Fibroblast of lung (primary cell): ENCODE results near the gene KRTAP16-1. TPM values are rescaled to one million over a fixed set of nuclear protein-coding genes. Genes with fewer than 3 reads are reported as not detected.

Source experiments
- DNase-seq, 2 donors: peaks; one replicate each; pipeline versions ENCODE4 v3.0.0 to v3.0.0-alpha.2; 2010; ENCODE audit warnings: low read depth in 2 of 2
- H2AFZ ChIP-seq: 2 replicates; pipeline ENCODE4 v1.5.1; 2012; ENCODE audit warnings: low read length, control low read depth, inconsistent platforms
- H3K27ac ChIP-seq: 2 replicates; pipeline ENCODE4 v1.5.1; 2011; ENCODE audit warnings: low read length, control low read depth; ENCODE audit not compliant: insufficient read depth
- H3K27me3 ChIP-seq: 2 replicates; pipeline ENCODE4 v1.5.1; 2011; ENCODE audit warnings: mild to moderate bottlenecking, low read length; ENCODE audit not compliant: control insufficient read depth, insufficient read depth
- H3K36me3 ChIP-seq: 2 replicates; pipeline ENCODE4 v1.5.1; 2011; ENCODE audit warnings: low read length; ENCODE audit not compliant: control insufficient read depth, insufficient read depth
- H3K4me1 ChIP-seq: 2 replicates; pipeline ENCODE4 v1.5.1; 2011; ENCODE audit warnings: low read length; ENCODE audit not compliant: control insufficient read depth, insufficient read depth; ENCODE audit errors: extremely low read depth
- H3K4me2 ChIP-seq: 2 replicates; pipeline ENCODE4 v1.5.1; 2011; ENCODE audit warnings: low read length, control low read depth; ENCODE audit not compliant: insufficient read depth; ENCODE audit errors: extremely low read depth
- H3K4me3 ChIP-seq, 4 experiments: fragments of 200-600 bp in 1 of 4; sonication (generic) in 1 of 4; replicated peaks in 1 of 4; 2 replicates each; pipeline ENCODE4 v1.5.1; 2011 to 2016; ENCODE audit warnings: low read length in 4 of 4, low read depth in 3 of 4, mild to moderate bottlenecking in 3 of 4, control low read depth in 2 of 4, inconsistent platforms in 1 of 4, mixed read lengths in 1 of 4; ENCODE audit not compliant: insufficient read depth in 1 of 4; ENCODE audit errors: control extremely low read depth in 1 of 4
- H3K79me2 ChIP-seq: 2 replicates; pipeline ENCODE4 v1.5.1; 2012; ENCODE audit warnings: mild to moderate bottlenecking, low read length, inconsistent platforms; ENCODE audit not compliant: control insufficient read depth, insufficient read depth
- H3K9ac ChIP-seq: 2 replicates; pipeline ENCODE4 v1.5.1; 2011; ENCODE audit warnings: mild to moderate bottlenecking, low read length, control low read depth; ENCODE audit not compliant: insufficient read depth
- H3K9me3 ChIP-seq: 2 replicates; pipeline ENCODE4 v1.5.1; 2012; ENCODE audit warnings: low read depth, low read length; ENCODE audit not compliant: control insufficient read depth, insufficient read depth
- H4K20me1 ChIP-seq: 2 replicates; pipeline ENCODE4 v1.5.1; 2011; ENCODE audit warnings: low read length; ENCODE audit not compliant: control insufficient read depth, insufficient read depth; ENCODE audit errors: extremely low read depth
- EZH2 ChIP-seq: IDR thresholded peaks from 2 replicates; pipeline ENCODE4 v1.5.1; 2012; ENCODE audit warnings: low read length, control low read depth, mild to moderate bottlenecking; ENCODE audit errors: missing control alignments
- polyA plus RNA-seq, 2 donors: library from polyadenylated mRNA; depleted of rRNA in 1 of 2; stranded (reverse) in 1 of 2; unstranded in 1 of 2; fragments of >200 nt; gene quantifications; 2 replicates each; pipeline ENCODE4 v1.2.1, GENCODE V29; 2011 to 2012; ENCODE audit warnings: missing spikeins in 1 of 2
- total RNA-seq: library from RNA; depleted of rRNA; stranded (reverse); fragments of >200 nt; gene quantifications from 2 replicates; pipeline ENCODE4 v1.2.1, GENCODE V29; 2014
- TF ChIP-seq, protein P1 (sequence below), 2 donors: IDR thresholded peaks in 1 of 2; conservative IDR thresholded peaks in 1 of 2; 1 replicate in 1 of 2; 2 replicates in 1 of 2; pipeline ENCODE4 v1.5.1; 2011 to 2012; ENCODE audit warnings: low read length in 2 of 2, control low read depth in 1 of 2, inconsistent platforms in 1 of 2, low read depth in 1 of 2, mild to moderate bottlenecking in 1 of 2

Gene KRTAP16-1
- total and polyA plus RNA-seq, 2 donors (not counting 1 experiment from before 2014, with no cell fraction given) = not detected

DNA sequence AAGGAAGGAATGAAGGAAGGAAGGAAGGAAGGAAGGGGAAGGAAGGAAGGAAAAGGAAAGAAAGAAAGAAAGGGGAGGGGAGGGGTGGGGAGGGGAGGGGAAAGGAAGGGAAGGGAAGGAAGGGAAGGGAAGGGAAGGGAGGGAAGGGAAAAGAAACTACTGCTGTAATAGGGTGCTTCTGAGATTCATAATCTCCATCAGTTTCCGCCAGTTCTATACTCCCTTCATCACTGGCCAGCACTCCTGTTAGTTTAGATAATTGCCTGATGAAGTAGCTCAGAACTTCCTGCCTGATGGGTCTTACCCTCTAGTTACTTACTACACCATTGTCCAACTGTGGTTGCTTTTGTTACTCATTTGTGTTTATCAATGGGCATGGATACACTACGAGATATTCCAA is 45.9 kb downstream of the KRTAP16-1 start:
- H2AFZ ChIP-seq = no peak overlapping the region
- H3K79me2 ChIP-seq = no peaks in the 10 kb centered on the region
- H4K20me1 ChIP-seq = no peaks in the 10 kb centered on the region
- no peak overlapping the region for H3K4me3 ChIP-seq
- no peak for DNase-seq
- no peak overlapping the region for H3K4me2 ChIP-seq
- TF ChIP-seq, protein P1, sequence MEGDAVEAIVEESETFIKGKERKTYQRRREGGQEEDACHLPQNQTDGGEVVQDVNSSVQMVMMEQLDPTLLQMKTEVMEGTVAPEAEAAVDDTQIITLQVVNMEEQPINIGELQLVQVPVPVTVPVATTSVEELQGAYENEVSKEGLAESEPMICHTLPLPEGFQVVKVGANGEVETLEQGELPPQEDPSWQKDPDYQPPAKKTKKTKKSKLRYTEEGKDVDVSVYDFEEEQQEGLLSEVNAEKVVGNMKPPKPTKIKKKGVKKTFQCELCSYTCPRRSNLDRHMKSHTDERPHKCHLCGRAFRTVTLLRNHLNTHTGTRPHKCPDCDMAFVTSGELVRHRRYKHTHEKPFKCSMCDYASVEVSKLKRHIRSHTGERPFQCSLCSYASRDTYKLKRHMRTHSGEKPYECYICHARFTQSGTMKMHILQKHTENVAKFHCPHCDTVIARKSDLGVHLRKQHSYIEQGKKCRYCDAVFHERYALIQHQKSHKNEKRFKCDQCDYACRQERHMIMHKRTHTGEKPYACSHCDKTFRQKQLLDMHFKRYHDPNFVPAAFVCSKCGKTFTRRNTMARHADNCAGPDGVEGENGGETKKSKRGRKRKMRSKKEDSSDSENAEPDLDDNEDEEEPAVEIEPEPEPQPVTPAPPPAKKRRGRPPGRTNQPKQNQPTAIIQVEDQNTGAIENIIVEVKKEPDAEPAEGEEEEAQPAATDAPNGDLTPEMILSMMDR (conservative IDR thresholded peaks at IDR 0.05 in 1 of 2, IDR thresholded peaks at IDR 0.05 in 1 of 2; ENCODE audit: low read depth in 1 of 2, low read length in 2 of 2) = no peak
- no peak for TF ChIP-seq EZH2
- H3K9ac ChIP-seq = no peak overlapping the region
- no peak overlapping the region for H3K27ac ChIP-seq
- no peaks in the 10 kb centered on the region for H3K9me3 ChIP-seq
- peaks cover 3% of the 10 kb centered on the region for H3K27me3 ChIP-seq
- H3K36me3 ChIP-seq = no peaks in the 10 kb centered on the region
- no peaks in the 10 kb centered on the region for H3K4me1 ChIP-seq

DNA sequence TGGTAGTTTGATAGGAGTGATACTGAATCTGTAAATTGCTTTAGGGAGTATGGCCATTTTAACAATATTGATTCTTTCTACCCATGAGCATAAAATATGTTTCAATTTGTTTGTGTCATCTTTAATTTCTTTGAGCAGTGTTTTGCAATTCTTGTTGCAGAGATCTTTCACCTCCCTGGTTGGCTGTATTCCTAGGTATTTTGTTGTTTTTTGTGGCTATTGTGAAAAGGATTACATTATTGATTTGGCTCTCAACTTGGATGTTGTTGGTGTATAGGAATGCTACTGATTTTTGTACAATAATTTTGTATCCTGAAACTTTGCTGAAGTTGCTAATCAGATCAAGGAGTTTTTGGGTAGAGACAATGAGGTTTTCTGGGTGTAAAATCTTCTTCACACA is 50.7 kb downstream of the KRTAP16-1 start:
- no peak overlapping the region for H3K9ac ChIP-seq
- no peak for TF ChIP-seq EZH2
- TF ChIP-seq, protein P1 (conservative IDR thresholded peaks at IDR 0.05 in 1 of 2, IDR thresholded peaks at IDR 0.05 in 1 of 2; ENCODE audit: low read depth in 1 of 2, low read length in 2 of 2) = no peak
- no peaks in the 10 kb centered on the region for H3K27me3 ChIP-seq
- no peaks in the 10 kb centered on the region for H3K36me3 ChIP-seq
- H3K4me3 ChIP-seq = no peak overlapping the region
- H3K79me2 ChIP-seq = no peaks in the 10 kb centered on the region
- no peaks in the 10 kb centered on the region for H4K20me1 ChIP-seq
- DNase-seq = no peak
- no peak overlapping the region for H2AFZ ChIP-seq
- H3K4me1 ChIP-seq = no peaks in the 10 kb centered on the region
- H3K4me2 ChIP-seq = no peak overlapping the region
- H3K9me3 ChIP-seq = no peaks in the 10 kb centered on the region
- H3K27ac ChIP-seq = no peak overlapping the region

Other genes with a start within 250 kb of the KRTAP16-1 start
Only the 30 nearest of the 36 such genes appear.
- not detected in 2 replicates for gene KRTAP4-16, start 207.1 kb downstream of the KRTAP16-1 start, total RNA-seq
- not detected in 2 replicates for gene KRTAP4-16, start 207.1 kb downstream of the KRTAP16-1 start, polyA plus RNA-seq
- not detected in 2 replicates for gene KRTAP4-9, start 203.9 kb downstream of the KRTAP16-1 start, total RNA-seq
- not detected in 2 replicates for gene KRTAP4-9, start 203.9 kb downstream of the KRTAP16-1 start, polyA plus RNA-seq
- not detected in 2 replicates for gene KRTAP4-11, start 190.9 kb downstream of the KRTAP16-1 start, total RNA-seq
- not detected in 2 replicates for gene KRTAP4-11, start 190.9 kb downstream of the KRTAP16-1 start, polyA plus RNA-seq
- not detected in 2 replicates for gene KRTAP4-12, start 185.1 kb downstream of the KRTAP16-1 start, total RNA-seq
- gene KRTAP4-12, start 185.1 kb downstream of the KRTAP16-1 start, polyA plus RNA-seq = 0.23 TPM in 1 of 2 replicates, not detected in the other
- not detected in 2 replicates for gene KRTAP4-6, start 168.8 kb downstream of the KRTAP16-1 start, total RNA-seq
- gene KRTAP4-6, start 168.8 kb downstream of the KRTAP16-1 start, polyA plus RNA-seq = not detected in 2 replicates
- gene KRTAP4-5, start 159.5 kb downstream of the KRTAP16-1 start, total RNA-seq = not detected in 2 replicates
- gene KRTAP4-5, start 159.5 kb downstream of the KRTAP16-1 start, polyA plus RNA-seq = not detected in 2 replicates
- not detected in 2 replicates for gene KRTAP4-4, start 148.6 kb downstream of the KRTAP16-1 start, total RNA-seq
- gene KRTAP4-4, start 148.6 kb downstream of the KRTAP16-1 start, polyA plus RNA-seq = not detected in 2 replicates
- not detected in 2 replicates for gene KRTAP4-3, start 141.1 kb downstream of the KRTAP16-1 start, total RNA-seq
- not detected in 2 replicates for gene KRTAP4-3, start 141.1 kb downstream of the KRTAP16-1 start, polyA plus RNA-seq
- gene KRTAP4-2, start 131.1 kb downstream of the KRTAP16-1 start, total RNA-seq = not detected in 2 replicates
- not detected in 2 replicates for gene KRTAP4-2, start 131.1 kb downstream of the KRTAP16-1 start, polyA plus RNA-seq
- not detected in 2 replicates for gene KRTAP4-1, start 124.4 kb downstream of the KRTAP16-1 start, total RNA-seq
- gene KRTAP4-1, start 124.4 kb downstream of the KRTAP16-1 start, polyA plus RNA-seq = not detected in 2 replicates
- not detected in 2 replicates for gene KRTAP9-1, start 119.4 kb downstream of the KRTAP16-1 start, total RNA-seq
- not detected in 2 replicates for gene KRTAP9-1, start 119.4 kb downstream of the KRTAP16-1 start, polyA plus RNA-seq
- not detected in 2 replicates for gene KRTAP9-2, start 82.7 kb downstream of the KRTAP16-1 start, total RNA-seq
- not detected in 2 replicates for gene KRTAP9-2, start 82.7 kb downstream of the KRTAP16-1 start, polyA plus RNA-seq
- not detected in 2 replicates for gene KRTAP9-3, start 76.9 kb downstream of the KRTAP16-1 start, total RNA-seq
- gene KRTAP9-3, start 76.9 kb downstream of the KRTAP16-1 start, polyA plus RNA-seq = not detected in 2 replicates
- not detected in 2 replicates for gene KRTAP9-8, start 71.3 kb downstream of the KRTAP16-1 start, total RNA-seq
- gene KRTAP9-8, start 71.3 kb downstream of the KRTAP16-1 start, polyA plus RNA-seq = not detected in 2 replicates
- not detected in 2 replicates for gene KRTAP9-4, start 59.6 kb downstream of the KRTAP16-1 start, total RNA-seq
- not detected in 2 replicates for gene KRTAP9-4, start 59.6 kb downstream of the KRTAP16-1 start, polyA plus RNA-seq
- not detected in 2 replicates for gene KRTAP9-9, start 53.9 kb downstream of the KRTAP16-1 start, total RNA-seq
- not detected in 2 replicates for gene KRTAP9-9, start 53.9 kb downstream of the KRTAP16-1 start, polyA plus RNA-seq
- not detected in 2 replicates for gene KRTAP9-6, start 43.9 kb downstream of the KRTAP16-1 start, total RNA-seq
- not detected in 2 replicates for gene KRTAP9-6, start 43.9 kb downstream of the KRTAP16-1 start, polyA plus RNA-seq
- not detected in 2 replicates for gene KRTAP9-7, start 33.6 kb downstream of the KRTAP16-1 start, total RNA-seq
- gene KRTAP9-7, start 33.6 kb downstream of the KRTAP16-1 start, polyA plus RNA-seq = not detected in 2 replicates
- gene KRTAP29-1, start 6.5 kb downstream of the KRTAP16-1 start, total RNA-seq = not detected in 2 replicates
- gene KRTAP29-1, start 6.5 kb downstream of the KRTAP16-1 start, polyA plus RNA-seq = not detected in 2 replicates
- gene KRTAP17-1, start 6.4 kb upstream of the KRTAP16-1 start, total RNA-seq = not detected in 2 replicates
- gene KRTAP17-1, start 6.4 kb upstream of the KRTAP16-1 start, polyA plus RNA-seq = not detected in 2 replicates
- gene KRT33A, start 41.5 kb upstream of the KRTAP16-1 start, total RNA-seq = not detected in 2 replicates
- not detected in 2 replicates for gene KRT33A, start 41.5 kb upstream of the KRTAP16-1 start, polyA plus RNA-seq
- not detected in 2 replicates for gene KRT33B, start 60.5 kb upstream of the KRTAP16-1 start, total RNA-seq
- not detected in 2 replicates for gene KRT33B, start 60.5 kb upstream of the KRTAP16-1 start, polyA plus RNA-seq
- gene KRT34, start 73.0 kb upstream of the KRTAP16-1 start, total RNA-seq = under 0.01 TPM in 1 of 2 replicates, not detected in the other
- 0.45 and 1.00 TPM in 2 replicates for gene KRT34, start 73.0 kb upstream of the KRTAP16-1 start, polyA plus RNA-seq
- gene KRT31, start 88.3 kb upstream of the KRTAP16-1 start, total RNA-seq = not detected in 2 replicates
- not detected in 2 replicates for gene KRT31, start 88.3 kb upstream of the KRTAP16-1 start, polyA plus RNA-seq
- gene KRT37, start 115.3 kb upstream of the KRTAP16-1 start, total RNA-seq = not detected in 2 replicates
- gene KRT37, start 115.3 kb upstream of the KRTAP16-1 start, polyA plus RNA-seq = not detected in 2 replicates
- gene KRT38, start 131.7 kb upstream of the KRTAP16-1 start, total RNA-seq = under 0.01 TPM in 1 of 2 replicates, not detected in the other
- gene KRT38, start 131.7 kb upstream of the KRTAP16-1 start, polyA plus RNA-seq = 0.02 and 0.07 TPM in 2 replicates
- gene KRT32, start 158.1 kb upstream of the KRTAP16-1 start, total RNA-seq = under 0.01 TPM in 2 replicates
- 0.03 and 0.09 TPM in 2 replicates for gene KRT32, start 158.1 kb upstream of the KRTAP16-1 start, polyA plus RNA-seq
- gene KRT35, start 171.8 kb upstream of the KRTAP16-1 start, total RNA-seq = not detected in 2 replicates
- not detected in 2 replicates for gene KRT35, start 171.8 kb upstream of the KRTAP16-1 start, polyA plus RNA-seq
- not detected in 2 replicates for gene KRT36, start 180.6 kb upstream of the KRTAP16-1 start, total RNA-seq
- 0.03 TPM in 2 replicates for gene KRT36, start 180.6 kb upstream of the KRTAP16-1 start, polyA plus RNA-seq
- gene KRT13, start 196.3 kb upstream of the KRTAP16-1 start, total RNA-seq = not detected in 2 replicates
- 0.03 TPM in 1 of 2 replicates, not detected in the other for gene KRT13, start 196.3 kb upstream of the KRTAP16-1 start, polyA plus RNA-seq